RCC 7860 (cell line): ENCODE data around the gene CDO1.

Experiments
- DNase-seq: peaks from one replicate; pipeline ENCODE4 v3.0.0-alpha.2; 2015; ENCODE audit warnings: low spot score
- FAIRE-seq: peaks from 2 replicates; lab custom pipeline; 2012; peaks lifted over from hg19 to GRCh38; lab: Jason Lieb, UNC

CDO1 gene

GRCh38 chr5:115816226-115817081 lies at the start of gene CDO1:
Gene CDO1 (minus strand): TSS chr5:115816659. CDS start chr5:115816397, 262 bp downstream.
- FAIRE-seq (no peak), DNase-seq (no peak)

DNA sequence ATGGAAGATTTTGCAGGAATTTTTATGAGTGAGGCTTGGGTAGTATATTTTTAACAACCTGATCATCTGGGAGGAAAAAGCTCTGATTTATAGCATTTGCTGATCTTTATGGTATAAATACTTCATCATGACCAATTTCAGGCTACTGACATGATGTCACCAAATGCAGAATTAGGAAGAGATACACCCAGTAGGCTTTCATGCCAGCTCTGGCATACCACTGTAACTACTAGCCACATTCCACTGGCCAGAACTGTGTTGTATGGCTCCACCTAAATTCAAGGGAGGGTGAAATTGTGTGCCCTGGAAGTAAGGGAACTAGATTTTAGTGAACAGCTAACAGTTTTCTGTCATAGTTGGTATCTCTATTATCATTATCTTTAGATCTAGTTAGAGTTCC lies 42.9 kb upstream of the CDO1 start:
- FAIRE-seq (no peak), DNase-seq (no peak)

DNA sequence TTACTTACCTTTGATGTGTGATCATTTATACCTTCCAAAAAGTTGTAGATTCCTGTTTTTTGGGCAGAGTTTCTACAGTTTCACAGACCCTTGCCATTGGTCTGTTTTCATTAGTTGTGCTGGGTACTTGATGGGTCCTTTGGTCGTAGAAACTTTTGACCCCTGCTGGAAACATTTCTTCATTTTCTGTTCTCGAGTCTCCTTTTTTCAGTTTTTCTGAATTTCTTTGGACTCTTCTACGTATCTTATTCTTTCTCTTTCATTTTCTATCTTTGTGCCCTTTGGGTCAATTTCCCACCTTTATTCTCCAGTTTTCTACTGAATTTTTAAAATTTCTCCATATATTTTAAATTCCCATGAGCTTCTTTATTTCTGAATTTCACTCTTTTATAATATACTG lies 41.9 kb upstream of the CDO1 start:
- DNase-seq (no peak), FAIRE-seq (no peak)

- no peak for FAIRE-seq
- DNase-seq: no peak
These were observed 41.3 kb upstream of the CDO1 start for GRCh38 chr5:115857626-115858349.

GRCh38 chr5:115857057-115857479 lies 40.6 kb upstream of the CDO1 start:
- no peak for FAIRE-seq
- DNase-seq: no peak

GRCh38 chr5:115855959-115856358 lies 39.5 kb upstream of the CDO1 start:
- no peak for DNase-seq
- no peak for FAIRE-seq

DNA sequence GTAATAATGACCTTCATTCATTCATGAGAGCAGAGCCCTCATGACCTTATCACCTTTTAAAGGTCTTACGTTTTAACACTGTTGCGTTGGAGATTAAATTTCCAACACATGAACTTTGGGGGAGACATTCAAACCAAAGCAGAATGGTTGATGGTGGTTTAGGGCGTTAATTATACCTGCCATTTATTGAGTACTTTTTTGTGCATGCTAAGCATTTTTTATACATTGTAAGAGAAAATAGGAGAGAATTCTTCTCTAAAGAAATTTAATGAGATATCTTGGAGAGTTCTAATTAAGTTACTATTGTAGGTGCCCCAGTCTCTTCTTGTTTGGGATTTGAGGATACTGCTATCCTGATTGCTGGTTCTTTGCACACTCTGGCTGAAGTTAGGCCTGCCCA lies 37.7 kb upstream of the CDO1 start:
- FAIRE-seq: no peak
- no peak for DNase-seq

DNA sequence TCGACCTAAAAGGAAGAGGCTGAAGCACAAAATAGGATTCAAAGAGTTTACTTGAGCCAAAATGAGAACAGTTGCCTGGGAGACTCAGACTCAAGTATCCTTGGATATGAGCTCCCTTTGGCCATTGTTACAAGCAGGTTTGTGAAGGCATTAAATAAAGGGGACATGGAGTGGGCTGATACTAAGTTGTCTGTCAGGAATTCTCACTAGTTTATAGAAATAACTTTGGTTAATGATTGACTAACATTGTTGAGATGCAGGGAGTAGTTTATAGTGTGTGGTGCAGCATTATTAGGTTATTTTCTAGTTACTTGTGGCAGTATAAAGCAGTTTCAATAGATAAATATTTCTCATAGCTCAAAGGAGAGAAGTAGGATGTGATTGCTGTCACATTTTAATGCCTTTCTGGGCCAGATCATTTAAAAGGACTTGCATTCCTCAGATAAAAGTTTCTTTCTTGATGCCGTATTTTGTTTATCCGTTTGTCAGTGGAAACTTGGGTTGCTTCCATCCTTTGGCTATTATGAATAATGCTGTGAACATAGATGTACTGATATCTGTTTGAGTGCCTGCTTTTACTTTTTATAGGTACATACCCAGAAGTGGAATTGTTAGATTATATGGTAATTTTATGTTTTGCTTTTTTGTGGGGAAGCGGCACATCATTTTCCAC lies 34.4 kb upstream of the CDO1 start:
- FAIRE-seq (no peak), DNase-seq (no peak)

GRCh38 chr5:115849258-115849798 lies 32.9 kb upstream of the CDO1 start:
- FAIRE-seq (no peak), DNase-seq (no peak)

GRCh38 chr5:115847290-115847689 lies 30.8 kb upstream of the CDO1 start:
- FAIRE-seq (no peak), DNase-seq (no peak)

DNA sequence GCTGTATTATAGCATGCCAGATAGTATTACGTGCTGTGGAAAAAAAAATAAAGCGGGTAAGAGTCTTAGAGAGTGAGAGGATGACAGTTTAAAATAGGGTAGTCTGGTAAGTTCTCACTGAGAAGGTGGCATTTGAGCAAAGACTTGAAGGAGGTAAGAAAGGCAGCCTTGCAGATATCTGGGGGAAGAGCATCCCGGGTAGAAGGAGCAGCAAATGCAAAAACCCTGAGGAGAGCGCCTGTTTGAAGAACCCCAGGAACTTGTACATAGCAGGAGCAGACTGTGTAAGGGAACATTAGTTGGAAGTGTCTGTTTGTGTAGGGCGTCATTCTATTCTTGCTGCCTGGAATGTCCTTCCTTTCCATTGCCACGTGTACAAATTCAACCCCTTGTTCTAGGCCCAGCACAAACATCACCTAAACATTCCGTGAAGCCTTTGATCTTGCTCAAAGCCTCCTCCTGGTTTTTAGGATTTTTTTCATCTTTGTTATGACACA lies 27.9 kb upstream of the CDO1 start:
- FAIRE-seq (no peak), DNase-seq (no peak)

- FAIRE-seq (no peak), DNase-seq (no peak)
These were observed 27.1 kb upstream of the CDO1 start for GRCh38 chr5:115843444-115844130.

- DNase-seq (no peak), FAIRE-seq (no peak)
These were observed 26.5 kb upstream of the CDO1 start for GRCh38 chr5:115842952-115843351.

GRCh38 chr5:115842089-115842935 lies 25.9 kb upstream of the CDO1 start:
- FAIRE-seq (no peak), DNase-seq (peak; percentile 50)

DNA sequence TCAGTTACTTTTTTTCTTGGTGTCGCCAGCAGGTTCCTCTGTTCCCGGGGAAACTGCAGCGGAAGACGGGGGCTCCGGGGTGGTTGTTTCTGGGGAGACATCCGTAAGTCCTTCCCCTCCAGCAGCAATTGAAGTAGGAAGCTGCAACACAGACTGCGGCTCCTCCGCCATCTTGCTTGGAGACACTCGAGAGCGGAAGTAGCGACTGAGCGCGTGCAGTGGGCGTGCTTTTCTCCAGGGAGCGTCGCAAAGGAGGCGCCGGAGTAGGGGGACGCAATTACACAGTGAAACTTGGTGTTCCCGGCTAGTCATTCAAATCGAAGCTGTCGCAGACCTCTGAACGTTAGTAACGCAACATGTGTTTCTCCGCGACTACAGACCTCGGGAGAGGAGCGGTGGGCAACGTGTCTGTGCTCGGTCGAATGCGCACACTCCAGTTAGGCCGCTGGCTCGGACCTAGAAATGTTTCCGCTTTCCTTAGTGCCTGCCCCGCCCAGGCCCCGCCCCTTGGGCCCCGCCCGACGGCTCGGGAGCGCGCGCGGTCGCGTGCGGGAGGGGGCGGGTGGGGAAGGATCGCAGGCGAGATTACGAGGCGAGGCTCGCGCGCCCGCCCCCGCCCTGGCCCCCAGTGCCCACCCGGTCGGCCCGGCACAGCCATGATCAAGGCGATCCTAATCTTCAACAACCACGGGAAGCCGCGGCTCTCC lies 25.1 kb upstream of the CDO1 start, which contains the start of the genes AP3S1 and ATG12:
AP3S1 (plus strand) TSS at position 554 of the 707 bp plus-strand sequence; CDS start at position 657, 103 bp downstream.
ATG12 (minus strand) TSS at position 184 of the 707 bp plus-strand sequence; CDS start at position 171, 13 bp downstream.
- no peak for FAIRE-seq
- peak; percentile 83 for DNase-seq

DNA sequence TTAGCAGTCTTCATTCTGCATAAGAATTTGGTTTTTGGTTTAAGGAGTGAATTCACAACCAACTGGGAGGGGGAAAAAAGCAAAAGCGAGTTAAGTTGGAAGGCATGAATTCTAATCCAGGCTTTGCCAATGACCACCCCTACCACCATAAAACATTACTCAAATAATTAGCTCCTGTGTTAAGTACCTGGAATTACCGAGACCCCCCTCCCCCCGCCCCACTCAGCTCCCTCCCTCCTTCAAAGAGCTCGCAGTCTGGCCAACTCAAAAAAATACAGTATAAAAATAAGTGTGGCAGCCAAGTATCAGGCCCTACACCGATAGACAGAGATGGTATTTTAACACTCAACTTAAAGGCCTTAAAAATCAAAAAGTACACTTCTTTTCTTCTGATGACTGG lies 24.4 kb upstream of the CDO1 start:
- no peak for DNase-seq
- FAIRE-seq: no peak

DNA sequence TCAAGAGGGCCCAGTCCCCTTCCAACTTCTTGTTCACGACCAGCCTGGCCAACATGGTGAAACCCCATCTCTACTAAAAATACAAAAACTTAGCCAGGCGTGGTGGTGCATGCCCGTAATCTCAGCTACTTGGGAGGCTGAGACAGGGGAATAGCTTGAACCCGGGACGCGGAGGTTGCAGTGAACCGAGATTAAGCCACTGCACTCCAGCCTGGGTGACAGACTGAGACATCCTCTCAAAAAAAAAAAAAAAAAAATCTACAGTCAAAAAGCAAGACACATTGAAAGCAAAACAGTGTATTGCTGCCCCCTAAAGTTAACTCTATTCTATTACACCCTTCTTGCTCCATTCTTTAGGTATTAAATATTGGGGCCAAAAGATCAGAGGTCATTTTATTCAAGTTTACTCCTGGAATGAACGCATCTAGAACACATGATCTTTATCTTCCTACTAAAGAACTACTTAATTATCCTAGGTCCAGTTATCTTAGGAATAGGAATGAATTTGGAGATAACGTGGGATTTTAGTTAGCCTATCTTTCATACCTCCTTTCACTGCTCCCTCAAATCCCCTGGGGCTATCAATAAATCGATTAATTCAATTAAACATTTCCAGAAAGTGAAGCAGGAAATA lies 22.5 kb upstream of the CDO1 start:
- FAIRE-seq: peak; percentile 51
- DNase-seq: peak; percentile 53

DNA sequence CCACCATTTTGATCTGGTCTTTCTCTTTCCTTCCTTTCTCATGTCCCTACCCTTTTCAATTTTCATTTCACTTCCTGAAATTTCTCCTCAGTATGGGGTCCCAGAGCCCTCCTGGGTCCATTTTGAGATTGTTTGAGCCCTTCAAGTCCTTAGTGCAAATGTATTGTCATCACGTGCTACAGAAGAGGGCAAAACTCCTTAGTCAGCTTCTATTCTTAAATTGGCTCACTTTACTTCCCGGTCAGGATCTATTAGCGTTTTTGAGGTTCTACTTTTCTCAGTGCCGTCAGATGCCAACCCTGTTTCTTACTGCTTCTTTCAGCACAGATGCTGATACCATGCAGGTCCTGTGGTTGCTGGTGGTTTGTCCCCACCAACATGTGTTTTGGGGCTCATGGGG lies 19.0 kb upstream of the CDO1 start:
- DNase-seq (no peak), FAIRE-seq (no peak)
